OCI-LY3 (cell line): Measurements from ENCODE around the gene TMEM132A.

Experiments used
- EZH2phosphoT487 ChIP-seq: fragments of 200-600 bp; shearing (Covaris generic); IDR thresholded peaks from 2 replicates; pipeline ENCODE4 v1.6.1; 2018; ENCODE audit warnings: antibody characterized with exemption, mixed run types, low read depth
- TF ChIP-seq, protein P1 (sequence below): fragments of 200-600, 300-600 bp; sonication (generic); IDR thresholded peaks from 2 replicates; pipeline ENCODE4 v1.5.1; 2014; ENCODE audit warnings: antibody characterized with exemption, low read length, low read depth

DNA sequence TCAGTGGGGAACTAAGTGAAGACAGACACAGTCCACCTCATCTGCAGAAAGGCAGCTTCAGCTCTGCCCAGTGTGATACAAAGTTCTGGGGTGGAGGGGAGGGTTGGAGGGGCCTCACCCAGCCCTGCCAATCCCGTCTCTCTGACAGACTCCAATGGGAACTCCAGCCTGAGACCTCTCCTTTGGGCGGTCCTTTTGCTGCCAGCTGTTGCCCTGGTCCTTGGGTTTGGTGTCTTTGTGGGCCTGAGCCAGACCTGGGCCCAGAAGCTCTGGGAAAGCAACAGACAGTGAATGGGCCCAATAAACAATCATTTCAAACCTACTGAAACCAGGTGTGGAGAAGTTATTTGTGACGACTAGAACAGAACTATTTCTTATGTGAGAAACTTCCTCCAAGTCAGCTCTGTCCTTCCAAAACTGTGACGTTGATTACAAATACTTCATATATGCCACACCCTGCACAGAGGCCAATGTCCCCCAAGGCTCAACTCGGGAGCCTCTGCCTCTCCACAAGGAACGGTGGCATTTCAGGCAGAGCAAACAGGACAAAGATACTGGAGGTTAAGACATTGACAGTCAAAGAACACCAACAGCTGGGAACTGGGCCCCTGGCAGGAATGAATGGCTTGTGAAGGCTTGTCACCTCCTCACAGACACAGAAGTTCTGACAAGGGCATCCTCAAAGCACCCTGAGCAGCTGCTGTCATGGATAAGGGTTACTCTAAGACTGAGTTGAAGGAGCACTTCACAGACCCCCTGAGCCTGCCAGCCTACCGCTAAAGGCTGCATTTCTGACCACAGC is 48.7 kb upstream of the TMEM132A start:
- TF ChIP-seq, protein P1, sequence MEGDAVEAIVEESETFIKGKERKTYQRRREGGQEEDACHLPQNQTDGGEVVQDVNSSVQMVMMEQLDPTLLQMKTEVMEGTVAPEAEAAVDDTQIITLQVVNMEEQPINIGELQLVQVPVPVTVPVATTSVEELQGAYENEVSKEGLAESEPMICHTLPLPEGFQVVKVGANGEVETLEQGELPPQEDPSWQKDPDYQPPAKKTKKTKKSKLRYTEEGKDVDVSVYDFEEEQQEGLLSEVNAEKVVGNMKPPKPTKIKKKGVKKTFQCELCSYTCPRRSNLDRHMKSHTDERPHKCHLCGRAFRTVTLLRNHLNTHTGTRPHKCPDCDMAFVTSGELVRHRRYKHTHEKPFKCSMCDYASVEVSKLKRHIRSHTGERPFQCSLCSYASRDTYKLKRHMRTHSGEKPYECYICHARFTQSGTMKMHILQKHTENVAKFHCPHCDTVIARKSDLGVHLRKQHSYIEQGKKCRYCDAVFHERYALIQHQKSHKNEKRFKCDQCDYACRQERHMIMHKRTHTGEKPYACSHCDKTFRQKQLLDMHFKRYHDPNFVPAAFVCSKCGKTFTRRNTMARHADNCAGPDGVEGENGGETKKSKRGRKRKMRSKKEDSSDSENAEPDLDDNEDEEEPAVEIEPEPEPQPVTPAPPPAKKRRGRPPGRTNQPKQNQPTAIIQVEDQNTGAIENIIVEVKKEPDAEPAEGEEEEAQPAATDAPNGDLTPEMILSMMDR = no peak
- TF ChIP-seq EZH2phosphoT487 = no peak
